ENCODE data around the gene HSDL2.

The HSDL2 gene

DNA sequence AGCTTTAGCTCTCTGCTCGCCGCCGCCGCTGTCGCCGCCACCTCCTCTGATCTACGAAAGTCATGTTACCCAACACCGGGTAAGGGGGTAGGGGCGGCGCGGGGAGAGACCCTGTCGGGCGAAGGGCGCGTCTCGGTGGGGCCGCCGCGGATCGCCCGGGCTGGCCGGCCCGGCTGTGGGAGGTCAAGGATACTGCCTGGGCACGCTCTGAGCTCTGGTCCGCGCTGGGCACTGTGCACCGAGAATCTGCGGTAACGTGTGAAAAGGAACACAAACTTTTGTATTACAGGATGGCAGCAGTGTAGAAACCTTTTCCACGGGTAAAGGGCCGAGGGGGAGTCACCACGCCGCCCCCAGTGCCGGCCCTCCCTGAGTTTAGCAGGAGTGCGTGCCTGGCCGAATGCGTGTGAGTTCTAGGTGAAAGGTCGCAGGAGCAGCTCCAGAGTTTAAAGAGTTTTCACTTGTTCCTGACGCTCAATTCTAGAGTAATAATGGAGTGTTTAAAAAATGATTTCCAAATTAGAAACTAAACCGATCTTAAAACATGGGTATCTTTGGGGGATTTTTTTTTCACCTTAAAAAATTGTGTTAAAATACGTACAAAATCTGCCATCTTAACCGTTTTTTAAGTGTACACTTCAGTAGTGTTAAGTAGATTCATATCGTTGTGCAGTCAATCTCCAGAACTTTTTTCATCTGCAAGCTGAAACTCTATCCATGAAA, at the start of gene HSDL2:
TSS of gene HSDL2 (plus strand) at position 7 of the 723 bp plus-strand sequence. CDS start at position 63, 56 bp downstream.
- TF ChIP-seq, protein P1, sequence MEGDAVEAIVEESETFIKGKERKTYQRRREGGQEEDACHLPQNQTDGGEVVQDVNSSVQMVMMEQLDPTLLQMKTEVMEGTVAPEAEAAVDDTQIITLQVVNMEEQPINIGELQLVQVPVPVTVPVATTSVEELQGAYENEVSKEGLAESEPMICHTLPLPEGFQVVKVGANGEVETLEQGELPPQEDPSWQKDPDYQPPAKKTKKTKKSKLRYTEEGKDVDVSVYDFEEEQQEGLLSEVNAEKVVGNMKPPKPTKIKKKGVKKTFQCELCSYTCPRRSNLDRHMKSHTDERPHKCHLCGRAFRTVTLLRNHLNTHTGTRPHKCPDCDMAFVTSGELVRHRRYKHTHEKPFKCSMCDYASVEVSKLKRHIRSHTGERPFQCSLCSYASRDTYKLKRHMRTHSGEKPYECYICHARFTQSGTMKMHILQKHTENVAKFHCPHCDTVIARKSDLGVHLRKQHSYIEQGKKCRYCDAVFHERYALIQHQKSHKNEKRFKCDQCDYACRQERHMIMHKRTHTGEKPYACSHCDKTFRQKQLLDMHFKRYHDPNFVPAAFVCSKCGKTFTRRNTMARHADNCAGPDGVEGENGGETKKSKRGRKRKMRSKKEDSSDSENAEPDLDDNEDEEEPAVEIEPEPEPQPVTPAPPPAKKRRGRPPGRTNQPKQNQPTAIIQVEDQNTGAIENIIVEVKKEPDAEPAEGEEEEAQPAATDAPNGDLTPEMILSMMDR (IDR thresholded peaks at IDR 0.05; ENCODE audit: low read length, missing control alignments): no peak
- peak; percentile 38 for DNase-seq (ENCODE audit: low read depth)

DNA sequence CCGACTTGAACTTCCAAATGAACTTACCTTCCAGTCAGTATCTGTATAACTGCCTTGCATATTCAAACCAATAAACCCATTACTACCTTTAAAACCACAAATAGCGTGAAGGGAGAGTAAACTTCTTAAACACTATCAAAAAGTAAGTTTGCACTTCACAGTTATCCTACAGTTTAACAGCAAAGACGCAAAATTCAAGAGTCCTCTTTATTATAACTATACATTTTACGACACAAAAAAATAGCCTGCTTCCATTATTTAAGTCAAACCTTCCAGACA, 48.3 kb upstream of the HSDL2 start:
- TF ChIP-seq, protein P1 (IDR thresholded peaks at IDR 0.05; ENCODE audit: low read length, missing control alignments): no peak
- no peak for DNase-seq (ENCODE audit: low read depth)
- H3K4me3 ChIP-seq (replicated peaks; ENCODE audit: low read depth, low read length): peak overlapping the region; percentile 93

More for the DNA sequence above, at the start of gene HSDL2:
- peak within 1 kb of the TSS; percentile 89 for H3K4me3 ChIP-seq (replicated peaks; ENCODE audit: low read depth, low read length)

DNA sequence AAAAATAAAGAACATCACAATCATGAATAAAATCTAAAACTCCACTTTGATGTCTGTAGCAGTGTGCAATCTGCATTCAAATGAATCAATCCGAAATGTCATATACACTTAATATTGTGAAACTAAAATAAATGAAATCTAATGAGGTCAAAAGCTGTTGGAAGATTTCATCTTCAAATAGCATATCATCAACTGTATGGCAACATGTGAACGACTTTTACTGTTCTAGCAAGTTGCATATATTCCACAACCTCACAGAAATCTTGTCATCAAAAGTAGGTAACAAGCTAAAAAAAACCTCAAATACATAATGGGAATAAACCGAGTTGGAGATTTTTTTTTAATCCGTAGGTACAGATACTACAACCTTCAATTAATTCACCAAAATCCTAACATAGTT, 47.7 kb upstream of the HSDL2 start:
- TF ChIP-seq, protein P1 (IDR thresholded peaks at IDR 0.05; ENCODE audit: low read length, missing control alignments): no peak

DNA sequence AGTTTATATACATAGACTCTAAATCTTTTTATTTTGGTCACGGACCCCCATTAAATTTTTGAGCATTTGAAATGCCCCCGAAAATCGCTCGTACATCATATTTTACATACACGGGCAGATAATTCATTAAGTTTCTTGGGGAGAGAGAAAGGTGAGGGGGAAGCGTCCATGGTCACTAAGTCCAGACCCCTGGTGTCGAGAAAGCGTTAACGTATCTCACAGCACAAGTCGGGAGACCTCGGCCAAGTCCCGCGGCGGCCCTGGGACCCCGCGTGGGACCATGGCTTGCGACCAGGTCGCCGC, 47.3 kb upstream of the HSDL2 start:
- peak overlapping the region; percentile 93 for H3K4me3 ChIP-seq (replicated peaks; ENCODE audit: low read depth, low read length)
- TF ChIP-seq, protein P1 (IDR thresholded peaks at IDR 0.05; ENCODE audit: low read length, missing control alignments): peak; percentile 7
- no peak for DNase-seq (ENCODE audit: low read depth)

More for the DNA sequence above, 47.7 kb upstream of the HSDL2 start:
- peak overlapping the region; percentile 93 for H3K4me3 ChIP-seq (replicated peaks; ENCODE audit: low read depth, low read length)
- no peak for DNase-seq (ENCODE audit: low read depth)

DNA sequence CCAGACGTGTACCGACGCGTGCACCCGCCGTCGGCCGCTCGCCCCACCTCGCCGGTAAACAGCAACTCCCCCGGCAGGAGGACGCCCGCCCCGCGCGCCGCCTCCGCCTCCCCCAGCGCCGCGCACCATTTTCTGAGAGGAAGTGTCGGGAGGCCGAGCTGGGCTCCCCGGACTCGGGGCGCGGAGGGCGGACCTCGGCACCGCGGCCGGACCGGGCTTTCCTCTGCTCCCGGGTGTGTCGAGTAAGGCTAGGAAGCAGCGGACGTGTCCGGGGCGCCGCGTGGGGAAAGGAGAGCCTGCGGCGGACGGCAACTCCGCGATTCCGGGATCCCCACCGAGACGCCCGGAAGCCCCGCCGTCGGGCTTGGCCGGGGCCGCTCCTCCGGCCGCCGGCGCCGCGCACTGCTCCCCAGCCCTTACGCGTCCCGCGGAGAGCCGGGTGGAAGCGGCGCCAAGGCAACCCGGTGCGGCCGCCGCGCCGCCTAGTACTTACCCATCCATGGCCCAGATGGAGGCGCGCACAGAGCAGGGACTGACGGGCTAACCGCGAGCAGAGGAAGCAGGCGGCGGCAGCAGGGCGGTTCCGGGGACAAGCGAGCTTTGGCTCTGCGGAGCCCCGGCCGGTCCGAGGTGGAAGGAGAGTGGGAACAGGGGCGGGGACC, 46.8 kb upstream of the HSDL2 start, which contains the start of gene PTBP3:
TSS of gene PTBP3 (minus strand) at position 643 of the 662 bp plus-strand sequence. CDS start 35,754 bp downstream, outside the sequence.
- DNase-seq (ENCODE audit: low read depth): peak; percentile 68
- peak within 1 kb of the TSS; percentile 93 for H3K4me3 ChIP-seq (replicated peaks; ENCODE audit: low read depth, low read length)
- TF ChIP-seq, protein P1 (IDR thresholded peaks at IDR 0.05; ENCODE audit: low read length, missing control alignments): no peak

DNA sequence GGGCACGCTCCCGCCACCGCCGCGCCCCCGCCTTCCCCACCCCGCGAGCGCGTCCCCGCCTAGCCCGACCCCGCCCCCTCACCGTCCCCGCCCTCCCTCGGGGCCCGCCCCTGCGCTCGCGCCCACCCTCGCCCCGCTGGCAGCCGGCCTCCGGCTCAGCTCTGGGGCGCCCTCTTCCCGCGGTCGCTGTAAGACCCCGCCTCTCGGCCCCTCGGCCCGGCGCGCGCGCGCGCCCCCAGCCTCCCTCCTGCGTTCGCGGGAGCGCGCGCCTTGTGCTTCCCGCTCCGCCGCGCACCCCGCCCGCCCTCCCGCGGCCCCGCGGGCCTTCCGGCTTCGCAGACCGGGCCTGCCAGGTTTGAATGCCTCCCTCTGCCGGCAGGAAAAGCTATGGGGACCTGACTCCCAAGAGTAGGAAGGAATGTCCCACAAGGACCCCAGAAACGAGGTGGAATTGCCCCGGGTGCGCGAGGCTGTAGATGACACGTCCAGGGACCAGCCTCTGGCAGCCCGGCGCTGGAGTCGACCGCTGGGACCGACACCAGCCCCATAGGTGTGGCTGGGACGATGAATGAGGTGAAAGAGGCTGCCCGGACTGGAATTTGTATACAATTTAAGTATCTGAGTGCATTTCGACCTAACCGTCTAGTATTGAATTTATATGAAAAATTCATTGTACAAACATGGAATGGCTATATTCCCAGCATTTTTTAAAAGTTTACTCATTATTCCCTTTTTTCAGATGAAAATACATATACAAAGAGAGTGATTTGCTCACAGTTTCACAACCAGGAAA, 46.1 kb upstream of the HSDL2 start:
- peak; percentile 96 for DNase-seq (ENCODE audit: low read depth)
- TF ChIP-seq, protein P1 (IDR thresholded peaks at IDR 0.05; ENCODE audit: low read length, missing control alignments): peak; percentile 57
- peak overlapping the region; percentile 93 for H3K4me3 ChIP-seq (replicated peaks; ENCODE audit: low read depth, low read length)

Measured in fibroblast of pulmonary artery (primary cell).